SK-N-SH (cell line): ENCODE results near the gene AMACR. TPM values are rescaled to one million over a fixed set of nuclear protein-coding genes. Genes with fewer than 3 reads are reported as not detected.

Experiments
- CTCF ChIA-PET: fragments of 300-600, 350-600 bp; formaldehyde crosslinking; extraction: SDS; loops from one replicate; lab custom pipeline; 2021; lab: Yijun Ruan, JAX
- POLR2A ChIA-PET: fragments of 350-600 bp; sonication (Branson Sonifier 250); formaldehyde crosslinking; extraction: SDS; loops from one replicate; lab custom pipeline; 2020; ENCODE audit warnings: antibody characterized with exemption, inconsistent platforms; lab: Yijun Ruan, JAX
- DNase-seq: peaks from one replicate; pipeline ENCODE4 v3.0.0; 2012
- H2AFZ ChIP-seq: fragments of 200-600 bp; sonication (generic); 2 replicates; pipeline ENCODE4 v1.8.1; 2016; ENCODE audit warnings: antibody characterized with exemption, mild to moderate bottlenecking, low read depth
- H3F3A ChIP-seq: fragments of 200-600 bp; sonication (generic); replicated peaks from 2 replicates; pipeline ENCODE3; 2016; ENCODE audit warnings: antibody characterized with exemption, mild to moderate bottlenecking; ENCODE audit not compliant: insufficient read depth
- H3K27ac ChIP-seq, 2 experiments: fragments of 200-500 bp in 1 of 2; fragments of 200-600 bp in 1 of 2; sonication (Bioruptor generic) in 1 of 2; sonication (generic), shearing (Covaris generic) in 1 of 2; 2 replicates each; pipeline versions ENCODE4 v1.5.1 to v1.6.1; 2014 to 2016; ENCODE audit warnings: low read depth in 2 of 2, inconsistent platforms in 1 of 2, low read length in 1 of 2, mild to moderate bottlenecking in 1 of 2, mixed read lengths in 1 of 2
- H3K27me3 ChIP-seq: fragments of 200-600 bp; sonication (generic), shearing (Covaris generic); 2 replicates; pipeline ENCODE4 v1.6.1; 2016; ENCODE audit warnings: mixed run types; ENCODE audit not compliant: insufficient read depth
- H3K36me3 ChIP-seq, 2 experiments: fragments of 200-500 bp in 1 of 2; fragments of 200-600 bp in 1 of 2; sonication (Bioruptor generic) in 1 of 2; sonication (generic) in 1 of 2; replicated peaks in 1 of 2; 2 replicates each; pipeline versions ENCODE3 to v1.5.1; 2014 to 2016; ENCODE audit warnings: low read length in 1 of 2, mild to moderate bottlenecking in 1 of 2; ENCODE audit not compliant: insufficient read depth in 2 of 2, control insufficient read depth in 1 of 2
- H3K4me1 ChIP-seq, 2 experiments: fragments of 200-500 bp in 1 of 2; fragments of 200-600 bp in 1 of 2; sonication (Bioruptor generic) in 1 of 2; sonication (generic), shearing (Covaris generic) in 1 of 2; 2 replicates each; pipeline versions ENCODE4 v1.5.1 to v1.6.1; 2014 to 2016; ENCODE audit warnings: low read depth in 1 of 2, low read length in 1 of 2, mixed run types in 1 of 2; ENCODE audit not compliant: insufficient read depth in 2 of 2, control insufficient read depth in 1 of 2
- H3K4me2 ChIP-seq: fragments of 200-600 bp; sonication (generic), shearing (Covaris generic); 2 replicates; pipeline ENCODE4 v1.6.1; 2017; ENCODE audit warnings: mixed run types
- H3K4me3 ChIP-seq, 2 experiments: fragments of 200-500 bp in 1 of 2; fragments of 200-600 bp in 1 of 2; sonication (Bioruptor generic) in 1 of 2; sonication (generic), shearing (Covaris generic) in 1 of 2; 2 replicates each; pipeline versions ENCODE4 v1.5.1 to v1.8.1; 2014 to 2016; ENCODE audit warnings: low read depth in 2 of 2, inconsistent platforms in 1 of 2, low read length in 1 of 2, mild to moderate bottlenecking in 1 of 2, mixed read lengths in 1 of 2, moderate library complexity in 1 of 2
- H3K79me2 ChIP-seq: fragments of 200-600 bp; sonication (generic); 2 replicates; pipeline ENCODE4 v1.8.1; 2017; ENCODE audit warnings: mild to moderate bottlenecking; ENCODE audit not compliant: insufficient read depth
- H3K9ac ChIP-seq: fragments of 200-600 bp; sonication (generic); 2 replicates; pipeline ENCODE4 v1.6.1; 2017; ENCODE audit warnings: mixed run types
- H3K9me2 ChIP-seq: fragments of 200-600 bp; sonication (generic); 2 replicates; pipeline ENCODE4 v1.6.1; 2017; ENCODE audit warnings: mixed run types
- H3K9me3 ChIP-seq: fragments of 200-600 bp; sonication (generic); 2 replicates; pipeline ENCODE4 v1.6.1; 2017; ENCODE audit warnings: mixed run types, mild to moderate bottlenecking, moderate library complexity
- H4K20me1 ChIP-seq: fragments of 200-600 bp; sonication (generic); 2 replicates; pipeline ENCODE4 v1.6.1; 2017; ENCODE audit warnings: mild to moderate bottlenecking, mixed run types; ENCODE audit not compliant: insufficient read depth
- MXI1 ChIP-seq: IDR thresholded peaks from 2 replicates; pipeline ENCODE4 v1.6.1; 2012; ENCODE audit warnings: mild to moderate bottlenecking, low read depth, low read length, improper control_type of control experiment
- NRF1 ChIP-seq: IDR thresholded peaks from 2 replicates; pipeline ENCODE4 v1.6.1; 2012; ENCODE audit warnings: low read depth, mild to moderate bottlenecking, low read length
- RAD21 ChIP-seq: IDR thresholded peaks from 2 replicates; pipeline ENCODE4 v1.6.1; 2012; ENCODE audit warnings: mild to moderate bottlenecking, low read length
- TEAD4 ChIP-seq: IDR thresholded peaks from 2 replicates; pipeline ENCODE4 v1.4.0; 2012; ENCODE audit warnings: mild to moderate bottlenecking, borderline replicate concordance; ENCODE audit not compliant: insufficient read depth
- WGBS: methylation state at CpG from one replicate; pipeline ENCODE4 v1.1.6; 2017; ENCODE audit warnings: low lambda C conversion rate; 5-methylcytosine and 5-hydroxymethylcytosine counted together
- polyA plus RNA-seq, 3 experiments: library from polyadenylated mRNA; depleted of rRNA; stranded (reverse); fragments of >200 nt; gene quantifications; 2 replicates each; pipeline ENCODE4 v1.2.3, GENCODE V29; 2012

The AMACR gene
- polyA plus RNA-seq, 1 of the 3 experiments (the other 2 are of a cell fraction), result 11.8 TPM

GRCh38 chr5:34005211-34005610 is 2.6 kb downstream of the AMACR start:
- Histone ChIP-seq H3K4me1 (peaks cover 8 to 9% of the 10 kb centered on the region in 2 experiments), H3K27me3 (no peaks in the 10 kb centered on the region), H4K20me1 (no peaks in the 10 kb centered on the region), H3K4me2 (no peak overlapping the region), H3K4me3 (no peak overlapping the region), H3F3A (peaks cover 33% of the 10 kb centered on the region)
- WGBS, result 100% methylated on average over 4 of the region's 4 CpGs
- no peak for TF ChIP-seq NRF1
- TF ChIP-seq RAD21, result no peak
- TF ChIP-seq, all 33 proteins: peak for 0
- Histone ChIP-seq H3K36me3 (peaks cover 10 to 29% of the 10 kb centered on the region in 2 experiments), H2AFZ (no peak overlapping the region), H3K79me2 (peaks cover 14% of the 10 kb centered on the region), H3K9me2 (no peaks in the 10 kb centered on the region), H3K9ac (no peak overlapping the region), H3K27ac (no peak overlapping the region), H3K9me3 (no peaks in the 10 kb centered on the region)
- POLR2A ChIA-PET, result no interaction called here
- DNase-seq, result no peak
- CTCF ChIA-PET, result interaction anchor here (2.7 kb wide), 1 partner anchor 8 kb away, joined by 17 read pairs; no protein-coding TSS in a partner anchor

GRCh38 chr5:34003941-34004340 is 3.9 kb downstream of the AMACR start:
- no peaks in the 10 kb centered on the region for H3K9me2 ChIP-seq
- H3F3A ChIP-seq, result peaks cover 24% of the 10 kb centered on the region
- H3K4me1 ChIP-seq, result peaks cover 4 to 9% of the 10 kb centered on the region in 2 experiments; a peak in 3 of 4 replicates
- no peaks in the 10 kb centered on the region for H4K20me1 ChIP-seq
- H3K27me3 ChIP-seq, result no peaks in the 10 kb centered on the region
- H3K79me2 ChIP-seq, result peaks cover 14% of the 10 kb centered on the region
- no peak overlapping the region for H3K4me3 ChIP-seq
- TF ChIP-seq MXI1, result no peak
- H3K4me2 ChIP-seq, result no peak overlapping the region
- no peak overlapping the region for H3K9ac ChIP-seq
- ChIA-PET CTCF (no interaction called here), POLR2A (no interaction called here)
- no peaks in the 10 kb centered on the region for H3K9me3 ChIP-seq
- H2AFZ ChIP-seq, result no peak overlapping the region
- no peak for DNase-seq
- peaks cover 10 to 35% of the 10 kb centered on the region in 2 experiments for H3K36me3 ChIP-seq
- H3K27ac ChIP-seq, result no peak overlapping the region
- WGBS, result 91% methylated on average over 4 of the region's 4 CpGs

- Histone ChIP-seq H3K27me3 (no peaks in the 10 kb centered on the region), H3K27ac (no peak overlapping the region), H3K9ac (no peak overlapping the region), H3K36me3 (peaks cover 16 to 37% of the 10 kb centered on the region in 2 experiments), H3K4me1 (peaks cover 0 to 9% of the 10 kb centered on the region in 2 experiments; a peak in 3 of 4 replicates), H3K4me2 (no peak overlapping the region), H3K9me3 (no peaks in the 10 kb centered on the region), H3K9me2 (no peaks in the 10 kb centered on the region), H2AFZ (no peak overlapping the region), H3K79me2 (peaks cover 14% of the 10 kb centered on the region), H3K4me3 (no peak overlapping the region), H4K20me1 (no peaks in the 10 kb centered on the region), H3F3A (peaks cover 16% of the 10 kb centered on the region)
- no peak for TF ChIP-seq TEAD4
- POLR2A ChIA-PET, result no interaction called here
- CTCF ChIA-PET, result no interaction called here
- no peak for DNase-seq
- 97% methylated on average over 9 of the region's 10 CpGs for WGBS
Observed at GRCh38 chr5:34002629-34003328, 5.1 kb downstream of the AMACR start.
